GM21526 (cell line): ENCODE results near the gene BMPER.

Experiments used
- ATAC-seq: cut with Tn5 transposase; IDR thresholded peaks from one replicate; pipeline ENCODE4 v1.9.1; 2021; ENCODE audit warnings: moderate library complexity; ENCODE audit not compliant: unreplicated experiment, low FRiP score

BMPER gene

DNA sequence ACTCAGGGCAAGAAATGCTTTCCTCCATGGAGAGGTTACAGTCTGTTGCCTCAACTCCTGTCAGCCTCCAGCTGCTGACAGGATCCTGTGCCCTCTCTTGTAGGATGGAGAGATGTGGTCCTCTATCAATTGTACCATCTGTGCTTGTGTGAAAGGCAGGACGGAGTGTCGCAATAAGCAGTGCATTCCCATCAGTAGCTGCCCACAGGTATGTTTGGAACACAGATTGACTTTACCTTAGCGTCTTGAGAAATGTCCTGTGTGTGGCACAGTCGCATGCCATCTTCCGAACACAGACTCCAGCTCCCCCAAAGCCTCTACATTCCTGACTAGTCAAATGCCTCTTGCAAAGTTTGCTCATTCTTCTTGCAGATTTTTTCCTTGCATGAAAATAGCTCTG, 152.6 kb downstream of the BMPER start:
- no peak for ATAC-seq

DNA sequence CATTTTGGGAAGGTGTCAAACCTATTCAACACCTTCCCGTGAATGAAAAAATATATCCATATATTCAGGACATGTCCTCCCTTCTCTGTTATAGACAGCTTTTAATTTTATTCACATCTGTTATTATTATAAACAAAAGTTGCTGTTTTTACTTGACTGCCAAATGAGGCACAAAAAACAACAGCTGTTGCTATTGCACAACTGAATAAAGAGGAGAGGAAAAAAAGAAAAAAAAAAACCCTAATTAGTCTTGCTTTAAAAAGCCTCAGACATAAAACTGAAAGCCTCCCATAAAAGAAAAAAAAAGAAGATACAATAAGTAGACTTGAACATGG, 153.4 kb downstream of the BMPER start:
- ATAC-seq, result no peak

DNA sequence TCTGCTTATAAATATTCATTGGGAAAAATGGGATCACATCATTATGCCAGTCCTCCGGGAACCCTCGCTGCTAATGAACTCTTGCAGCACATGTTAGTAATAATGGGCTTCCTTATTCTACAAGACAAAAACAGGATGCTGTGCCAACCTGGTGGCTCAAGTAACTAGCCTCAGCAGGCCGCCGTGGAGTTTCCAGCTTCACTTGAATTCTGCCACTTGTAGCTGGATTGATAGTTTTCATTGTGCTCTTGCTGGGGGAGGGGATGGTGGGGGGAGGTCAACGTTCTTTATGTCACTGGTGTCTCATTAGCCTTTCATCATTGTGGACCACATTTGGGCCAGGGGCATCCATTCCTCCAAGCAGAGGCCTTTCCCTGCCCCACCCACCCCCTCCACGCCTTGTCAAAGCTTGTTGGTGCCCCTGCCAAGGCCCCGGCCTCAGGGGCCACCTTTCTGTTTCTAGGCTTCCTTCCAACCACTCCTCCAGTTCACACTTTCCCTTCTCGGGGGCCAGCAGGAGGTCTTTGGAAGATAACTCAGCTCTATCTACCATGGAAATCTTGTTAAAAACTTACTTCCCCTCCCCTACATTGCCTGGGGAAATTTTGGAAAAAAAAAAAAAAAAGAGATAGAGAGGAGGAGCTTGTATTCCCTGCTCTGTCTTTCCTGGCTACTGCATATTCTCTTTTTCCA, 153.9 kb downstream of the BMPER start:
- no peak for ATAC-seq

DNA sequence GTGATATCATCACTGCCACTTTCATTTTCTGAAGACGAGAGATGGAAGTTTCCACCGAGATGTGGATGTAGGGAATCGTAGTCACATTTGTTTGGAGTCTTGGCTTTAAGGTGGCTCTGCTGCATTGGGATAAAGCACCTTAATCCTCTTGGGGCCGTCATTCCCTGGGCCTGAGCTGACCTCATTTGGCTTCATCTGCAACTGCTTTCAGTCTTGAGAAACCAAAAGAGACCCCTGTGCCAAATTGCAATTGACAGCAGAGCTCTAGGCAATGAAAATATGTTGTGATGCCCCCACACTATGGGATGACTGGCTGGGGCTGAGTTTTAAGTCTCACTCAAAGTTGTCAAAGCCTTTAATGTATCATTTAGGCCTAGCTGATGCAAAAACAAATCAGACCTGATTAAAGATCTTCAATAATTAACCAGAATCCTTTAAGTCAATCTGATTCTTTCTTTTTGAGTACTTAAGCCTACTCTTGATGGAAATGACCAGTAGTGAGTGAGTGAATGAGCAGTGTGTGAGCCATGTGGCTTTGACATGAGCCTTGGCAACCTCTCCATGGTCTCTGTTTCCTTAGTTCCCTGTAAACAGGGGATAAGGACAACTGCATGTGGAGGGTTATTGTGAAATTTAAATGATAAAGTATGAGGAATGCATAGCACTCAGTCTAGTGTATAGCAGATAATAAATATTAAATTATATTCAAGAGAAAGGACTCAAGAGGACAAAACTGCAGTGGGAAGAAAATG, 155.0 kb downstream of the BMPER start:
- ATAC-seq, result no peak

DNA sequence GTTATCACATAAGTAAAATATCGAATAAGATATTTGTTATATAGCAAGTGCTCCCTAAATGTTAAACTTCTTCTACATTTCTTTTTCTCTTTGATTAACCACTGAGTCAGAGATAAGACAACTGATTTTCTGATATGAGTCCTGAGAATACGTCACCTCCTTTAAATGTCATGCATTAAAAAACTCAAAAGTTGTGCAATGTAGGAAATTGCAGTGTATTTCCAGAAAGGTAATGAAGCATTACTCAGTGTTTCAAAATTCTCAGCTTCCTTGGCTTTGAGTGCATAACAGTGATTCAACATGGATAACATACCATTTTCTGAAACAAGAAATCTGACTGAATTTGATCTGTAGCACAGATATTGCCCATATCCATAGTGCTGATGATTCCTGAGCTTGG, 155.8 kb downstream of the BMPER start:
- ATAC-seq, result no peak

DNA sequence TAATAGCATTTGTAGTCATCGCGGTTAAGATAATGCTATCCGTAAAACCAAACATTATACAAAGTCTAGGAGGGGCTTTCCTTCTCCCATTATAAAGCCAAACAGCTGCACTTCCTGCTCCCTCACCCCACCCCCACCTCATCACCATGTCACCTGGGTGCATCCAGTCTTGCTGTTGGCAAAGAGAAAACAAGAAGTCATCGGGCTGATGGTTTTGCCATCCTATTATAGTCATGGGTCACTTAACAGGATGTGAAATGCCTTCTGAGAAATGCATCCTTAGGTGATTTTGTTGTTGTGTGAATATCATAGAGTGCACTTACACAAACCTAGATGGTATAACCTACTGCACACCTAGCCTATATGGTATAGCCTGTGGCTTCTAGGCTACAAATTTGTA, 157.0 kb downstream of the BMPER start:
- no peak for ATAC-seq

DNA sequence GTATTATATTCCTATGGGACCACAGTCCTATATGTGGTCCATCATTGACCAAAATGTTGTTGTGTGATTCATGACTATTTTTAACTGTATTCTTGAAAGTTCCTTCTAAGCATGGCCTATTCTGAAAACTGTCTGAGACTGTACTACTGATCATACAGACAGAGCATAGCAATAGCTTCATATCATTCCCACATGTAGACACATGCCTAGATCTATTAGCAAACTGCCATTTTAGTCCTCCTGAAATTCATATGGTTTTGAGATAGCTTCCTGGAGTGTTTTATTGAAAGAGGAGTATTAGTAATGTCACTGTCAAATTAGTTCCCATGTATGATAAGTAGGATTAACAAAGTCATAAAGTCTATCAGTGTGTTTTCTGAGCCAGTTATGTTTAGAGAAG, 157.5 kb downstream of the BMPER start:
- ATAC-seq, result no peak

DNA sequence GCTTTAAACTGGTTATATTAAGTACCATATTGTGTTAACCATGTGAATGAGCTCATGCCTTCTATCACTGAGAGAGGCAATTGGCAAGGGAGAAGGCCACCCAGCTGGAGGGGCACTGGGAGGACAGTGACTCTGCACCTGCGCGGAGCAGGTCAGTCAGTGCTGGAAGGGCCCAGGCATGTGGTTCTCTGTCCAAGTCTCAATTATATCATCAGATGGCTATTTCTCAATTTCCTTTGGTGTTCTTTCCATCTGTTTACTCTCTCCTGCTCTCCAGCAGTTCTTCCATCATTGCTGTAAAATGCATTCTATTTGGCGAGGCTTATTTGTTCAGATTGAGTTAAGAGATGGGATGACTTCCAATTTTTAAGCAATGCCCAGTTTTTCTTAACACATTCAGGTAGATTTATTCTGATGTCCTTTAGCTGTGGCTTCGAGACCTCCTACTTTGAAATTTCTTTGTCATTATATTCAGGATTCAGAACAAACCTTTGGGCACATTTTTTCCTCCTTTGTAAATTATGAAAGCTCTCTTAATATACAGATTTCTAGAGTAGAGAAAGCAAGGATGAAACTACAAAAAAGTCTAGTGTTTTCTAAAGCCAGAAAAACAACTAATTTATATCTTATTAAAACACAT, 159.3 kb downstream of the BMPER start:
- no peak for ATAC-seq

DNA sequence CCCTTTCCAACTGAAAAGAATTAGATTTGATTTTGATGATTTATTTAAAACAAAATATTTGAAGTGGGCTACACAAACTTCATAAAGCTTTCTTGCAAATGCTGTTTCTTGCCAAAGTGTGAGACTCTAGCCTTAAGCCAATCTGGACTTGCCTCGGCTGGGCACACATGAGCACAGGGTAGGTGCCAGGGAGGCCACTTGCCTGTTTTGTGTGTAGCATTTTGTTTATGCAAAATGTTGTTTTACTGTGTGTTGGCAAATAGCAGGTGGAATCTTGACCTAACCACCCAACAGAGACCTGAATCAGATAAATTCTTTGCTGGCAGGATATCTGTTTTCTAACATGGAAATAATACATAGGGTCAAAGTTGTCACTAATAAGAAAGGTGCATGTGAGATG, 161.1 kb downstream of the BMPER start:
- no peak for ATAC-seq

DNA sequence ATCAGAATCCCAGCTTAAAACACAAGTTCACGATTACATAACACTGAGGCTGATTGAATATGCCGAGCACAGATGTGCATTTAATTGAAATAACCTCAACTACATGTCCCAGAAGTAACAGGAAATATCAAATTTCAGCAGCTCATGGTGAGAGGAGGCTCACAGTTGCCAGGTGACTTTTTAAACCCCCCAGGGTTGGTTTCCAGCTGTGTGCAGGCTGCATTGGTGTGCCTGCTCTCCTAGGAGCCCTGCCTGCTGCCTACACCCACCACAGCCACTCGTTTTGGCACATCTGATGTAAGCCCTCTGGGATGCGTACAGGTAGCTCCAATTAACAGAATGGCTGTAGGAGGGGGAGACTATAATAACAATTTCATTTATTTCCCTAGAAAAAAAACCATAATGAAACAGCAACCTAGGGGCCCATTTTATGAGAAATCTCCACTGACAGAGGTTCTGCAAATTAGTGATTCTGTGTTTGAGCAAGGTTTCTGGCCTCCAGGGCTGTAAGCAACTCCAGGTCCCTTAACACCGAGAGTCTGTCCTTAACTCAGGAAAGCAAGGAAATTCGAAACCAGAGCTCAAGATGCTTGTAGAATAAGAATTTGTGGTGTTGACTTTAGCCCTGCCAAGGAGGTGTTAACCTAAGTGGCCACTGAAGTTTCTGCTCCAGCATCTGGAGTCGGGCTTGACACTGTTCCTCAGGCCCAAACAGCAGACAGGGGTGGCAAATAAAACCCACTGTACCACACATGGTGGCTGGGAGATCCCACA, 161.9 kb downstream of the BMPER start:
- no peak for ATAC-seq

DNA sequence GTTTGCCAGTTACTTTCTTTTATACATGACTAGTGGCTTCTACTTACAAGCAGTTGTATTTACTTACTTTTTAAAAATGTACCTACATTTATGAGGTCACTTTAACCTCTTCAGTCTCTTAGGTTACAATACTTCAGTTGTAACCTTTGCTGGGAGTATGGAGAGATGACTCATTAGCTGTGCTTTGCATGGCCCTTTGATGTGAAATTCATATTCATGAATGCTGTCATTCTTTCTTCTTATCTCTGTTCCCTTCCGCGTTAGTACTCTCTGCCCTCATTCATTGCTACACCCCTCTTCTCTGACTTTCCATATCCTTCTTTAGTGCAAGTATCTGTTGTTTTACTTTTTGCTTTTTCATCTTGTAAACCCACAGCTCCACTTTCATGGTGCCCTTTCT, 164.3 kb downstream of the BMPER start:
- no peak for ATAC-seq

DNA sequence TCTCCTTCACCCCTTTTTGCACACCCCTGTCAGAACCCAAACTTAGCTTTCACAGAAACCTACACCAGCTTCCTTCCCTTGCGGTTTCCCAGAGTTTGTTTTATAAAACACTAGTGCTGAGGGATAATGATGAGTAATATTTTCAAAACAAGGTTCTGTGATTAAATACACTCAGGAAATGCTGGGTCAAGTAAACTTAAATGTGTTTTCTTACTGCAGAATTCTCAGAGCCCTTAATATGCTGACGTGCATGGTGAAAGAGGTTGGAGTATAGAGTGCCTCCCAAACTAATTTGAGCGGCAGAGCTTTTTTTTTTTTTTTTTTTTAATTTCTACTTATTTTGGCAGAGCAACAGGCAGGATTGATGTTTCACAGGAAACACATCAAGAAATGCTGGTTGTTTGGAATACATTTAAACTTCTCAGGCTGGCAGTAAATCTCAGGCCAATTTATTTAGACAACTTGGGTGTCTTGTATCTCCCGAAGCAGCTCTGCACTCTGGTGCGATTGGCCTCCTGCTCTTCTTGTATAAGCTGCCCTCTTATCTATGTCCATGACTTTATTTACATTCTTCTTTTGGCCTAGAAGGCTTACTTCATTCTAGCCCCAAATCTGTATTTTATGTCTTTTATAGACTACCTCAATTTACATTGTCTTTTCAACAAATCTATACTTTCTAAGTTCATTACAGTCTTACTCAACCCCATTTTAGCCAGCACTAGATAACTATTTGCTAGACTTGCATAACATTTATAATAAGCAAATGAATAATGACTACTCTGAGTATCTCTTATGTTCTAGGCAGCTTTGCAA, 165.4 kb downstream of the BMPER start:
- no peak for ATAC-seq

DNA sequence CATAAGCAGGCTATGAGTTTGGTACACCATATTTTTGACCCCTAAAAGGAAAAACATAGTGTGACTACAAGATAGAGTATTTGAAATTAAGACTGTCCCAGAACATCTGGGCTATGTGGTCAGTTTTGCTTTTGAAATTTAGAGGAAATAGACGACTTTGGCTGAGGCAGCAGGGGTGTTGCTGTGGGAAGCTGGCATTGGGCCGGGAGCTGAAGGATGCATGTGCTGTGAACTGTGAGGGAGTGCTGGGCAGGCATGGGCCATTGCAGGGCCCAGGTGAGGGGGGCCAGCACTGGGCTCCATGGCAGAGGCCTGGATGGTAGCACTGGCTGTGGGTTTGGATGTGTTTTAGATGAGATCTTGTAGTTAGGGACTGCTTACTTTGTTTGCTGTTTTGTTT, 168.3 kb downstream of the BMPER start:
- no peak for ATAC-seq

DNA sequence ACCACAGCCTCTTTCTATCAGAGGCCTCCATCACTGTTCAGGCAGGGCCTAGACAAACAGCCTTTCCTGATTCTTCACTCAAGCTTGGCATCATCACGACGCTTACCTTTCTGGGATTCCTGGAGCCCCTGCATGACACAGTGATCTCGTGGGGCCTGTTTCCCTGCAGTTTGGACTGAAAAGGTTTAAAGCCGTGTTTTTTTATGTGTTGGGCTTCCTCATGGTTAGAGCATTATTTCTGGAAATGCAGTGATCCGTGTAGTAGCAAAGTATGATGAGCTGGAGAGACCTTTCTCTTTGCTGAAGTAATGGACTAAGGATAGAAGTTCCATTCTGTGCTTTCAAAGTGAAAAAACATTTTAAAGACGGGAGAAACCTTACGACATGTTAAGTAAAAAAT, 169.1 kb downstream of the BMPER start:
- ATAC-seq, result no peak

DNA sequence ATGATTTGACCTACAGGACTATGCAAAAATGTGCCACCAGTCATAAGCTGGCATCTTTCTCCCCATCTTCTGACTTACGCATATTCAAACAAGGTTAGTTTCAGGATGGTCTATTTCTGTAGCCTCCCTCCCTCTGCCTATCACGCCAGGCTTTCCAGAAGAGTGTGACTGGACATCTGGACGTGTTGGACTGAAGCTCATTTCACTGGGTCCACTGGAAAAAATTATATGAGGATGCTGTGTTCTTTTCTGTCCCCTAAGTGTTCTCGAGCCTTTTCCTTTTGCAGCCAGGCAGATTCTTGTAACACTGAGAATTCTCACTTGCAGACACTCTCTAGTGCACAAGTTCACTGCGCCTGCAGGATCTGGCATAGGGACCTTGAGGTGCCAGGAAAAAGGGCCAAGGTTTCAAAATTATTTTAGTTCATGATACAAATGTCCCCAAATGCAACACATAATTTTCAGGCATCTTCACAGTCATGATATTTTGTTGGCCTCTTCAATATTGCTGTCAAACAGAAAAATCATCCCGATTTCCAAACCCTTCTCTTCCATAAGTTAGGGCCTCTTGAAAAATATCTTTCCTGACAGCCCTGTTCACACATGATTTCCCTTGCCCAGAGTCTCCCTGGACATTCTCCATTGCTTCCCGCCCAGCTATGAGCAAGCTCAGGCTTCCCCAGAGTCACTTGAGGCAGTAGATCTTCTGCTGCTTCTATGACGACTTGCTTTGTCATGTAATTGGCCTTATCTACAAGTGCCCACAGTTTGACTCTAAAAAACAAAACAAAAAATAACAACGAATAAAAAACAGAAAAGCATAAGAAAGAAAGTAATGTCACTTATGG, 170.4 kb downstream of the BMPER start:
- ATAC-seq, result no peak

DNA sequence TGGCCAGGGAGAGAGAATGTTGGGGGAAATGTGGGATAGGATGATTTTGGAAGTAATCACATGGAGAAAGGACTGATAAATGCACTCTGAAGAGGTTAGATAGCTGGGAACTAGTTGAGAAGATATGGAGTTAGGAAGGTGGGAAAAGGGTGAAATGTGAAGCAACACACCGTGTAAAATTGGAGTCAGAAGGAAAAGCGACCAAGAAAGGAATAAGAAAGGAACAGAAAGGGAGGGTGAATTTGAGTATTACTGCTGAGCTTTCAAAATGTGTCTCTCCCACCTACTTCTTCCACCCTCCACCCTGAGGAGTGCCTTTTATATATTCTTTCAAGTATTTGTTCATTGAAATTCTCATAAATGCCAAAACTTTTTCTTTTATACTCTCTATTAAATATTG, 171.8 kb downstream of the BMPER start:
- no peak for ATAC-seq

DNA sequence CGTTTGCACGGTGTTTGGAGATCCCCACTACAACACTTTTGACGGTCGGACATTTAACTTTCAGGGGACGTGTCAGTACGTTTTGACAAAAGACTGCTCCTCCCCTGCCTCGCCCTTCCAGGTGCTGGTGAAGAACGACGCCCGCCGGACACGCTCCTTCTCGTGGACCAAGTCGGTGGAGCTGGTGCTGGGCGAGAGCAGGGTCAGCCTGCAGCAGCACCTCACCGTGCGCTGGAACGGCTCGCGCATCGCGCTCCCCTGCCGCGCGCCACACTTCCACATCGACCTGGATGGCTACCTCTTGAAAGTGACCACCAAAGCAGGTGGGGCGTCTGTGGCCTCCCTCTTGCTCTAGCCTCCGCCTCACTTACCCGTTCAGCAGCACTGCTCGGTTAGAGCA, 173.5 kb downstream of the BMPER start:
- ATAC-seq, result no peak

DNA sequence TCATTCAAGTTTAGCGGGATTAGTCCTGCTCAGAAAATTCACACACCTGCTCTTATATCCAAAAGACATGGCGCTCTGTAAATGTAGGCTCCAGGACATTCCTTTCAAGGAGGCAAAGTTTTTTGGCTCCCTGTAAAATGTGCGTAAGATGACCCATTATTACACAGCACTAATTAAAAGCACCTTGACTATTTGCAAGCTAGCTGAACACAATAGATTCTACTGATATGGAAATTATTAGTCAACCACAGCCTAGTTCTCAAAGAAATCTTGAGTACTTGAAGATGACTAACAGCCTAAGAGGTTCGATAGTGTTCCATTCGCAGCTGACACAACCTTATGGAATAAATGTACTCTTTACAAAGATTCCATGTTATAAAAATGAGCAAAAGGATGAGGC, 175.2 kb downstream of the BMPER start:
- no peak for ATAC-seq

DNA sequence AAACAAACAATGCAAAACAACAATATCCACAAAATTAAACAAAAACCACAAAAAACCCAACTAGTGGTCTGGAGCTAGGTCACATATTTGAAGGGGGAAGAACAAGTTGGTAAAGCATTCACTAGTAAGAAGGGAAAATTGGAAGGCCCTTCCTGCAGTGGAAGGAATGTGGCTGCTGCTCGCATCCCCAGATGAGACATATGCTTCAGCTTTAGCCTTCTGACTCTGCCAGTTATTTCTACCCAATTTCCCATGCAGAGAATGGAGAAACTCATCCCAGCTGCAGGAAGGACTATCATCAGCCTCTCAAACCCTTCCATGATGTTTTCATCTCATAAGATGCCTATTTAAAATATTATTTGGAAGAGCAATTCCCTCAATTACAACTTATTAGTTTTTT, 176.6 kb downstream of the BMPER start:
- no peak for ATAC-seq

DNA sequence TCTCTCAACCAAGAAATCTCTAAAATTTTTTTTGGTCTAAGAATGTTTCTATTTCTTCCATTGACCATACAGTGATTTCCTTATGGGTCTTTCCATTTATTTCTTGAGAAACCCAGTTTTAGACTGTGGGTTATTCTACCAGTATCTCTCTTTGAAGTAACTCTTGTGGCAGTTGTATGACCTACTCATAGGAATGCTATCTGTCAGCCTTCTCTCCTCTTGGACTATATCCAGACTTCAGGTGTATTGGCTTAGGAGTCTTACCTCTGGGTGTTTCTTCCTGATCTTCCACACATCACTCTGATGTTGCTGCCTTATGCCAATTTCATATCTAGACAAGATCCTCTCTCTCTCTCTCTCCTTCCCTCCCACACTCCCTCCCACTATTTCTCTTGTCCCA, 178.1 kb downstream of the BMPER start:
- no peak for ATAC-seq
